GM13977 (cell line): ENCODE measurements around the gene NTM.

Experiments used
- DNase-seq: peaks from one replicate; pipeline ENCODE4 v3.0.0; 2012; ENCODE audit warnings: low spot score
- in situ Hi-C: fragments of 300-500 bp; cut with MboI; formaldehyde crosslinking; loops from one replicate; pipeline ENCODE4 v1.12.0; 2022; ENCODE audit warnings: low sequenced_read_pairs, low pct_unique_long_range_greater_than_20kb, mixed read lengths, inconsistent platforms; ENCODE audit not compliant: unreplicated experiment
- TF ChIP-seq, protein P1 (sequence below): IDR thresholded peaks from 2 replicates; pipeline ENCODE4 v1.5.1; 2012; ENCODE audit warnings: mild to moderate bottlenecking, control low read depth; ENCODE audit not compliant: insufficient read depth; ENCODE audit errors: extremely low read depth, missing control alignments

NTM gene

DNA sequence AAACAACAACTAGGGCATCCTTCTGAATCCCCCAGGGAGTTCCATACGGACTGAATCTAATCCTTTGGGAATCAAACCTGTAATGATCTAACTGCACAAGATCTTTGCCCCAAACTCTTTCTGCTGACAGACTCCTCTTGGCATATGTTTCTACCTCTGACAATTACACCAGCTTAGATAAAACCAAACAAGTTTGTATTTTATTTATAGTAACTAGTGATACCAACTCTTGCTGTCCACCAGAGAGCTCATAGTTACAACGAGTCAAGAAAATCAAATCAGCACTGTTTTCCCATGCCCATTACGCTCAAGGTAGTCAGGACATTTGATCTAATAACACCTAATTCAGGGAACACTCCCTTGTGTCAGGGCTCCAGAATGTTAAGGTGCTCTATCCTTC, 972.0 kb downstream of the NTM start:
- TF ChIP-seq, protein P1, sequence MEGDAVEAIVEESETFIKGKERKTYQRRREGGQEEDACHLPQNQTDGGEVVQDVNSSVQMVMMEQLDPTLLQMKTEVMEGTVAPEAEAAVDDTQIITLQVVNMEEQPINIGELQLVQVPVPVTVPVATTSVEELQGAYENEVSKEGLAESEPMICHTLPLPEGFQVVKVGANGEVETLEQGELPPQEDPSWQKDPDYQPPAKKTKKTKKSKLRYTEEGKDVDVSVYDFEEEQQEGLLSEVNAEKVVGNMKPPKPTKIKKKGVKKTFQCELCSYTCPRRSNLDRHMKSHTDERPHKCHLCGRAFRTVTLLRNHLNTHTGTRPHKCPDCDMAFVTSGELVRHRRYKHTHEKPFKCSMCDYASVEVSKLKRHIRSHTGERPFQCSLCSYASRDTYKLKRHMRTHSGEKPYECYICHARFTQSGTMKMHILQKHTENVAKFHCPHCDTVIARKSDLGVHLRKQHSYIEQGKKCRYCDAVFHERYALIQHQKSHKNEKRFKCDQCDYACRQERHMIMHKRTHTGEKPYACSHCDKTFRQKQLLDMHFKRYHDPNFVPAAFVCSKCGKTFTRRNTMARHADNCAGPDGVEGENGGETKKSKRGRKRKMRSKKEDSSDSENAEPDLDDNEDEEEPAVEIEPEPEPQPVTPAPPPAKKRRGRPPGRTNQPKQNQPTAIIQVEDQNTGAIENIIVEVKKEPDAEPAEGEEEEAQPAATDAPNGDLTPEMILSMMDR: no peak
- in situ Hi-C loops: no loop called here
- no peak for DNase-seq

DNA sequence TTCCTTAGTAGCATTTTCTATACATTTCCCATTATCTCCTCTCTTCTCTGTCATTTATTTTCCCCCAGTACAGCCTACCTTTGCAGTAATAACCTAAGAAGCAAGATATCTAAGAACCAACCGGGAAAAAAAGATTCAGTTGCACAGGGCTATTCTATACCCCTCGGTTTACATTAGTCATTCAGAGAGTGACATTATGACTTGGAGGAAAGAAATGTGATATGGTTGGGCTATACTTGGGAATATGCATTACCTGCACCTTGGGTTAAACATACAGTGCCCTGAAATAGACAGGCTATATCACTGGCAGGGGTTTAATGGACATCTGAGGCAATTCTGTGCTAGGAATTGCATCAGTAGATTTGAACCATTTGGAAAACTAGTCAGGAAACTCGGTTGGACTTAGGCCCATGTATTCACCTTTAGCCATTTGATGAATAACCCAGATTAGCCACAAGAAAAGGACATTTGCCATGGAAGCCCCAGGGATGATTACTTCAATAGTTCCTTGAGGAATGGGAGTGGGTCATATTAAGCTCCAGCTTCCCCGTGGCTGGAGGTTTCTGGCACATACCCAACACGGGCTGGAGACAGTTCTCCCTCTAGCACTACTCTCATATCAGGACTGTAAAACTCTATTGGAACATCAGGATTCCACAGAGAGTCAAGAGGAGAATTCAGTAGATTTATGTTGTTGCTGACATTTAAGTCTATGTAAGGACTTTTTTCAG, 973.2 kb downstream of the NTM start:
- DNase-seq: no peak
- in situ Hi-C loops: no loop called here
- TF ChIP-seq, protein P1: no peak

DNA sequence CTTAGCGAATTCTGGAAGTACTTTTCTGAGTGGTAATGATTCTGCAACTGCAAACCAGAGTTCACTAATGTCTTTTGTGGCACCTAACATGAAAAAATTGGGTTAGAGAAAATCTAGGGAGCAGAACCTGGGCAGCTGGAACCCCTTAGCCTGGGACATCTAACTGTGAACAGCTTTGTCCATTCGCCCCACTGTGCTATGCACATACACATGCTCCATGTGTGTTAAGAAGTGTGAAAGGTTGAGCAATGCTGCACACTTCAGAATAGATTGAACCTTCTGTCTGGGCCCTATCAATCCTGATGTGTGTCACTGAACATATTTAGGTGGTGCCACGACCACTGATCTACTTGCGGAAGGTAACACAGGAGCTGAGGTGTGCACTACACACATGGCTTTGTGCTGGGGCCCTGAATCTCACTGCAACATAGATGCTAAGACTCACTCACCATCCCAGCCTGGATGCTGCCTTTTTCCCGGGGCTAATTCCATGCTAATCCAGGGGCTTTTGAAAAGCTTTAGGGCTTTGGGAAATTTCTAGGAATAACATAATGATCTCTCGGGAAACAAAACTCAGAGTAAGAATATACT, 976.2 kb downstream of the NTM start:
- TF ChIP-seq, protein P1: no peak
- in situ Hi-C loops: no loop called here
- DNase-seq: no peak

GRCh38 chr11:132347156-132348090, 977.0 kb downstream of the NTM start:
- TF ChIP-seq, protein P1: no peak
- in situ Hi-C loops: no loop called here
- no peak for DNase-seq

DNA sequence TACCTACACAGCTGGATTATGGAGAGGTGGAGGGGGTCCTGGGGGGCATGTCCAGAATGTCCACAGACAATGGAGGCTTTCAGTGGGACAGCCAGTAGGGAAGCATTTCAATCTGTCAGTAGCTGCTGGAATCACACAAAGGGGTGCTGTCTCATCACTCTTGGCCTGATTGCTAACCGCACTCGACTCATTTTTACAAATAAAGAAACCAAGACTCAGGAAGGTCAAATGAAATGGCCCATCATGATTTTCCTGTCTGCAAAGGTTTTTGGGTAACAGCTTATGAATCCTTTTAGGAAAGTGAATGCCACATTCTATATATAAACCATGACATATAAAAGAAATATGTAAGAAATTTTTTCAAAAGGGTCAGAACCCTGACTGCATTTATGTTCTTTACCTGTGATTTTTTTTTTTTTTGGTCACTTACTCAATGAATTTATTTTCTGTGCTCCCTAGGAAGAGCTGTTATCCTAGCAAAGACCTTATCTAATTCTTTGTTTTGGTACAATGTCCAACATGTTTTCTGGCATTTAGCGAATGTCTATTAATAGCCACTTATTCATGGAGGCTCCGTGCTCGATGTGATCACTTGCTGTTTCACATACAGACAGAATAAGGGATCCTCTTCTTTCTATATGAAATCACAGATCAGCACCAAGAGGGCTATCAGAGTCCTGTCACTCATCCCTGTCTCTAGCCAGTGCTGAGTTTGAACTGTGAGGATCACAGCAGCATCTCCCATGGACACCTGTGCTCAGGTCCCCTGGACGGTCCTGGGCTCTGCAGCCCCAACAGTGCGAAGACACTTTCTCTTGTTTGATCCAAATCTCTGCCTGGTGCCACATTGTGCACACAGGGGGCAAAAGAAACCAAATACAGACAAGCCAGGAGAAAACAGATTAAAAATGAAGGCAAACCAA, 979.7 kb downstream of the NTM start:
- DNase-seq: no peak
- TF ChIP-seq, protein P1: no peak
- in situ Hi-C loops: no loop called here
